Ramos (cell line): ENCODE measurements around the gene FHIT.
"Not testable (repeated sequence)": the region's sequence is repeated elsewhere in the genome, so short reads cannot be mapped to it uniquely, and the experiment has no call there.

Source experiments
- in situ Hi-C: fragments of 300-500 bp; cut with MboI; formaldehyde crosslinking; loops from one replicate; pipeline ENCODE4 v1.14.3; 2022; ENCODE audit warnings: low sequenced_read_pairs; ENCODE audit not compliant: unreplicated experiment

Gene FHIT

GRCh38 chr3:59970376-59970775 lies 1280.9 kb downstream of the FHIT start:
- in situ Hi-C loops: no loop called here

GRCh38 chr3:59968513-59969045 lies 1282.7 kb downstream of the FHIT start:
- in situ Hi-C loops: no loop called here

- in situ Hi-C loops: no loop called here
Measured at GRCh38 chr3:59963676-59964075, 1287.6 kb downstream of the FHIT start.

GRCh38 chr3:59957150-59957549 lies 1294.1 kb downstream of the FHIT start:
- in situ Hi-C loops: no loop called here

- in situ Hi-C loops: no loop called here
Measured at GRCh38 chr3:59953104-59953503, 1298.1 kb downstream of the FHIT start.

GRCh38 chr3:59949311-59949710 lies 1301.9 kb downstream of the FHIT start:
- in situ Hi-C loops: no loop called here

GRCh38 chr3:59946401-59946800 lies 1304.9 kb downstream of the FHIT start:
- in situ Hi-C loops: no loop called here

- in situ Hi-C loops: no loop called here
Measured at GRCh38 chr3:59940718-59941117, 1310.5 kb downstream of the FHIT start.

GRCh38 chr3:59939826-59940426 lies 1311.3 kb downstream of the FHIT start:
- in situ Hi-C loops: no loop called here

- in situ Hi-C loops: no loop called here
Measured at GRCh38 chr3:59938828-59939227, 1312.4 kb downstream of the FHIT start.

GRCh38 chr3:59937201-59937600 lies 1314.1 kb downstream of the FHIT start:
- in situ Hi-C loops: no loop called here

- in situ Hi-C loops: no loop called here
Measured at GRCh38 chr3:59936472-59936871, 1314.8 kb downstream of the FHIT start.

GRCh38 chr3:59935025-59935424 lies 1316.2 kb downstream of the FHIT start:
- in situ Hi-C loops: no loop called here

GRCh38 chr3:59934560-59934959 lies 1316.7 kb downstream of the FHIT start:
- in situ Hi-C loops: not testable (repeated sequence)

GRCh38 chr3:59930170-59930569 lies 1321.1 kb downstream of the FHIT start:
- in situ Hi-C loops: no loop called here

- in situ Hi-C loops: no loop called here
Measured at GRCh38 chr3:59927056-59927455, 1324.2 kb downstream of the FHIT start.

GRCh38 chr3:59925946-59926345 lies 1325.3 kb downstream of the FHIT start:
- in situ Hi-C loops: no loop called here

GRCh38 chr3:59922192-59922591 lies 1329.1 kb downstream of the FHIT start:
- in situ Hi-C loops: no loop called here

- in situ Hi-C loops: no loop called here
Measured at GRCh38 chr3:59920822-59921221, 1330.4 kb downstream of the FHIT start.

GRCh38 chr3:59919586-59919985 lies 1331.7 kb downstream of the FHIT start:
- in situ Hi-C loops: no loop called here

GRCh38 chr3:59914251-59914650 lies 1337.0 kb downstream of the FHIT start:
- in situ Hi-C loops: no loop called here

- in situ Hi-C loops: no loop called here
Measured at GRCh38 chr3:59913645-59914044, 1337.6 kb downstream of the FHIT start.
